DOHH2 (cell line): ENCODE results near the gene KIF22.
A peak's percentile ranks its signal among the peaks of the same experiment; 100 is the strongest.

ENCODE experiments used
- H3F3A ChIP-seq: fragments of 200-600 bp; sonication (generic), shearing (Covaris generic); 2 replicates; pipeline ENCODE4 v1.6.0; 2016; ENCODE audit warnings: antibody characterized with exemption, mild to moderate bottlenecking; ENCODE audit not compliant: control insufficient read depth, insufficient read depth
- H3K27ac ChIP-seq: fragments of 200-600 bp; sonication (generic); 2 replicates; pipeline ENCODE4 v1.5.1; 2014; ENCODE audit warnings: low read depth, mild to moderate bottlenecking, low read length, moderate library complexity
- H3K27me3 ChIP-seq: fragments of 200-600 bp; sonication (generic); 2 replicates; pipeline ENCODE4 v1.6.1; 2014; ENCODE audit warnings: mild to moderate bottlenecking, low read length, mixed read lengths; ENCODE audit not compliant: control insufficient read depth
- H3K36me3 ChIP-seq: fragments of 200-600 bp; sonication (generic); 2 replicates; pipeline ENCODE4 v1.6.1; 2014; ENCODE audit warnings: mild to moderate bottlenecking, low read length, moderate library complexity, mixed read lengths; ENCODE audit not compliant: control insufficient read depth
- H3K4me1 ChIP-seq: fragments of 200-600 bp; sonication (generic); 2 replicates; pipeline ENCODE4 v1.6.1; 2014; ENCODE audit warnings: mild to moderate bottlenecking, low read length, mixed read lengths; ENCODE audit not compliant: control insufficient read depth
- H3K4me2 ChIP-seq: fragments of 200-600 bp; sonication (generic); 2 replicates; pipeline ENCODE4 v1.6.0; 2014; ENCODE audit warnings: mild to moderate bottlenecking, low read length, moderate library complexity
- H3K4me3 ChIP-seq: fragments of 200-600 bp; sonication (generic); 2 replicates; pipeline ENCODE4 v1.5.1; 2014; ENCODE audit warnings: mild to moderate bottlenecking, low read length, mixed read lengths
- H3K79me2 ChIP-seq: fragments of 200-600 bp; sonication (generic); 2 replicates; pipeline ENCODE4 v1.6.1; 2014; ENCODE audit warnings: mild to moderate bottlenecking, low read length, mixed read lengths; ENCODE audit not compliant: control insufficient read depth
- H3K9me2 ChIP-seq: fragments of 200-600 bp; sonication (generic); replicated peaks from 2 replicates; pipeline ENCODE4 v1.6.1; 2014; ENCODE audit warnings: mild to moderate bottlenecking, low read length, mixed read lengths; ENCODE audit not compliant: control insufficient read depth
- H3K9me3 ChIP-seq: fragments of 200-600 bp; sonication (generic); 2 replicates; pipeline ENCODE4 v1.6.1; 2014; ENCODE audit warnings: antibody characterized with exemption, low read length, mixed read lengths; ENCODE audit not compliant: control insufficient read depth, insufficient read depth
- H4K20me1 ChIP-seq: fragments of 200-600 bp; sonication (generic); 2 replicates; pipeline ENCODE4 v1.6.0; 2014; ENCODE audit warnings: low read depth, mild to moderate bottlenecking, antibody characterized with exemption, low read length, moderate library complexity; ENCODE audit not compliant: control insufficient read depth, insufficient read depth
- EZH2phosphoT487 ChIP-seq: fragments of 200-600 bp; sonication (generic); IDR thresholded peaks from 2 replicates; pipeline ENCODE4 v1.6.1; 2017; ENCODE audit warnings: borderline replicate concordance, mild to moderate bottlenecking, antibody characterized with exemption, low read length, moderate library complexity, mixed read lengths
- TF ChIP-seq, protein P1 (sequence below): fragments of 200-600 bp; sonication (generic); IDR thresholded peaks from one replicate; pipeline ENCODE4 v1.5.1; 2014; ENCODE audit warnings: antibody characterized with exemption, mild to moderate bottlenecking, low read depth, low read length; ENCODE audit not compliant: poor library complexity, severe bottlenecking

The KIF22 gene

DNA sequence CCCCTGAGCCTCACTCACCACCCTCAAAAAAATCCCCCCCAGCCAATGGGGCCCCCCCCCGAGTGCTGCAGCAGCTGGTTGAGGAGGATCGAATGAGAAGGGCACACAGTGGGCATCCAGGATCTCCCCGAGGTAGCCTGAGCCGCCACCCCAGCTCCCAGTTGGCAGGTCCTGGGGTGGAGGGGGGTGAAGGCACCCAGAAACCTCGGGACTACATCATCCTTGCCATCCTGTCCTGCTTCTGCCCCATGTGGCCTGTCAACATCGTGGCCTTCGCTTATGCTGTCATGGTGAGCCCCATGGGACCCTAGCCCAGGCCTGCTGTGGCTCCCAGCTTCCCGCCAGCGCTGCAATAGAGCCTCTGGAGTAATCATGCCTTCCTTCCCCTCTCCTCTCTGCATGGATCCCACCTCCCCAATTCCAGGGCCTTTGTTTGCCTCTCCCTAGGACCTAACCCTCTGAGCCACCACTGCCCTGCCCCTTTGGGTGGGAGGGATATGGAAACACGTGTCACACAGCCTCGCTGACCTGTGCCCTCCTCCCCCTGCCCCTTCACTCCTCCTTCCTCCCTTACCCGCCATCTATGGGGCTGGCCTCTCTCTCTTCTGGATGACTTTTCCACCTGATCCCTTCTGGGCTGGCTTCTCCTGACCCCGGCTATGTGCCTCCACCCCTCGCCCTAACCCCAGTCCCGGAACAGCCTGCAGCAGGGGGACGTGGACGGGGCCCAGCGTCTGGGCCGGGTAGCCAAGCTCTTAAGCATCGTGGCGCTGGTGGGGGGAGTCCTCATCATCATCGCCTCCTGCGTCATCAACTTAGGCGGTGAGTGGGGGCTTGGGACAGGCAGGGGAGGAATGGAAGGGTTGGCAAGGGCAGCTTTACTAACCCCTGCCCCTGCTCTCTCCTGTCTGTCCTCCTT is 23.4 kb downstream of the KIF22 start:
- peak overlapping the region; percentile 98 for H3K4me2 ChIP-seq
- TF ChIP-seq, protein P1, sequence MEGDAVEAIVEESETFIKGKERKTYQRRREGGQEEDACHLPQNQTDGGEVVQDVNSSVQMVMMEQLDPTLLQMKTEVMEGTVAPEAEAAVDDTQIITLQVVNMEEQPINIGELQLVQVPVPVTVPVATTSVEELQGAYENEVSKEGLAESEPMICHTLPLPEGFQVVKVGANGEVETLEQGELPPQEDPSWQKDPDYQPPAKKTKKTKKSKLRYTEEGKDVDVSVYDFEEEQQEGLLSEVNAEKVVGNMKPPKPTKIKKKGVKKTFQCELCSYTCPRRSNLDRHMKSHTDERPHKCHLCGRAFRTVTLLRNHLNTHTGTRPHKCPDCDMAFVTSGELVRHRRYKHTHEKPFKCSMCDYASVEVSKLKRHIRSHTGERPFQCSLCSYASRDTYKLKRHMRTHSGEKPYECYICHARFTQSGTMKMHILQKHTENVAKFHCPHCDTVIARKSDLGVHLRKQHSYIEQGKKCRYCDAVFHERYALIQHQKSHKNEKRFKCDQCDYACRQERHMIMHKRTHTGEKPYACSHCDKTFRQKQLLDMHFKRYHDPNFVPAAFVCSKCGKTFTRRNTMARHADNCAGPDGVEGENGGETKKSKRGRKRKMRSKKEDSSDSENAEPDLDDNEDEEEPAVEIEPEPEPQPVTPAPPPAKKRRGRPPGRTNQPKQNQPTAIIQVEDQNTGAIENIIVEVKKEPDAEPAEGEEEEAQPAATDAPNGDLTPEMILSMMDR = no peak
- no peak for TF ChIP-seq EZH2phosphoT487
- peak overlapping the region; percentile 89; the same call in 1 of the 2 replicates for H3K27ac ChIP-seq
- H3K4me1 ChIP-seq = peaks cover 80% of the 10 kb centered on the region
- peaks cover 20% of the 10 kb centered on the region for H4K20me1 ChIP-seq
- peaks cover 39% of the 10 kb centered on the region for H3K36me3 ChIP-seq
- H3K79me2 ChIP-seq = peaks cover 35% of the 10 kb centered on the region
- H3K27me3 ChIP-seq = no peaks in the 10 kb centered on the region
- H3K4me3 ChIP-seq = peak overlapping the region; percentile 93
- H3K9me3 ChIP-seq = no peaks in the 10 kb centered on the region
- no peaks in the 10 kb centered on the region for H3K9me2 ChIP-seq
- H3F3A ChIP-seq = peaks cover 13% of the 10 kb centered on the region

DNA sequence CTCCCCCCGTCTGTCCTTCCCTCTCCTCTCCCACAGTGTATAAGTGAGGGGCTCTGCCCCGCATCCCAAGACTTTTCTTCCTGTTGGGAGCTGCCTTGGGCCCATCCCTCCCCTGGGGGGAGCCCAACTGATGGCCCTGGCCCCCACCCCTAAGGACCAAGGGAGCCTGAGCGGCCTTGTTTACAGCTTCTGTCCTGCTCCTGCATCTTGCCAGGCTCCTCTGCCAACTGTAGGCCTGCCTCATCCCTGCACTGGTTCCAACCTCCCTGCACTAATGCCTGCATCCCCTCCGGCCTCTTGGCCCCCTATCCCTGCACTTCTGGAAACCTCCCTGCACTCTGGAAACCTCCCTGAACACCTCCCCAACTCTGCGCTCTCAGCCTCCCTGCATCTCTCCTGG is 24.0 kb downstream of the KIF22 start:
- H3K27me3 ChIP-seq = no peaks in the 10 kb centered on the region
- peaks cover 15% of the 10 kb centered on the region; the same call in 1 of the 2 replicates for H4K20me1 ChIP-seq
- peak overlapping the region; percentile 89 for H3K27ac ChIP-seq
- H3K79me2 ChIP-seq = peaks cover 35% of the 10 kb centered on the region
- H3F3A ChIP-seq = peaks cover 13% of the 10 kb centered on the region
- TF ChIP-seq EZH2phosphoT487 = no peak
- TF ChIP-seq, protein P1 = no peak
- H3K4me1 ChIP-seq = peaks cover 80% of the 10 kb centered on the region
- H3K36me3 ChIP-seq = peaks cover 39% of the 10 kb centered on the region
- H3K9me3 ChIP-seq = no peaks in the 10 kb centered on the region
- no peaks in the 10 kb centered on the region for H3K9me2 ChIP-seq
- peak overlapping the region; percentile 98 for H3K4me2 ChIP-seq
- peak overlapping the region; percentile 93 for H3K4me3 ChIP-seq

DNA sequence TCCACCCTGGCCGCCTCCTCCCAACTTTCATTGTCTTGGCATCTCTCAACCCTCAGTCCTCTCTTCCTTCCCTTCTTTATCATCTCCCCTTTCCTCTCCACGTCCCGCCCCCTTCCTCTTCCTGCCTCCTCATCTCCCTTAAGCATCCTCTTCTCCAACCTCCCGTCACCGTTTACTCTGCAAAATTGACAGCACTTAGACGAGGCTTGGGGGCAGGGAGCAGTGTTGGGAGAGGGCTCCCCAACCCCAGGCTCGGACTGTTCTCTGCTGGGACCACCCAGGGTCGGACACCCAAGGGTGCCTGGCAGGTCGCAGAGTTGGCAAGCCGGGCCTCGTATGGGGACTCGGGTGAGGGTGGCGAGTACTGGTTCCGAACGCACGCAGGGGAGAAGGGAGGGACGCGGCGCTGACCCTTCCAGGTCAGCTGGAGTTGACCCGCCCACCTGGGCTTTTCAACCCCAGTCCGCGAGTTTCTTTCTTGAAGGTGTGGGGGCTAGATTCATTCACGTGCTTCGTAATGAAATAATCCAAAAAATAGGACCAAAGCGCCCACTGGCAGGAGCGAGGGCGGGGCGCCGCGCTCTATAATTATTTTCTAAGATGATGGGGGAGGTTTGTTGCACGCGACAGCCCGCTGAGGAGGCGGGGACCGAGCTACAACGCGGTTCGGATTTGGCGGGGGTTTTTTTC is 24.6 kb downstream of the KIF22 start:
- H3K79me2 ChIP-seq = peaks cover 38% of the 10 kb centered on the region
- H3K27me3 ChIP-seq = no peaks in the 10 kb centered on the region
- peaks cover 13% of the 10 kb centered on the region for H3F3A ChIP-seq
- peaks cover 15% of the 10 kb centered on the region; the same call in 1 of the 2 replicates for H4K20me1 ChIP-seq
- H3K4me3 ChIP-seq = peak overlapping the region; percentile 93
- H3K4me2 ChIP-seq = peak overlapping the region; percentile 98
- H3K36me3 ChIP-seq = peaks cover 39% of the 10 kb centered on the region
- H3K9me2 ChIP-seq = no peaks in the 10 kb centered on the region
- TF ChIP-seq EZH2phosphoT487 = no peak
- TF ChIP-seq, protein P1 = no peak
- peak overlapping the region; percentile 89 for H3K27ac ChIP-seq
- H3K9me3 ChIP-seq = no peaks in the 10 kb centered on the region
- H3K4me1 ChIP-seq = peaks cover 80% of the 10 kb centered on the region
